Neural crest cell (in vitro differentiated cells): ENCODE data around the gene SLC35G6. TPM values are rescaled to one million over a fixed set of nuclear protein-coding genes. Genes with fewer than 3 reads are reported as not detected.

Experiments used
- DNase-seq: peaks from one replicate; pipeline ENCODE4 v3.0.0; 2021; ENCODE audit warnings: low read depth, mixed read lengths, low spot score
- H3K27ac Mint-ChIP-seq: one replicate; pipeline ENCODE4 v1.8.0; 2021; ENCODE audit warnings: mild to moderate bottlenecking, mixed read lengths; ENCODE audit not compliant: unreplicated experiment
- H3K27me3 Mint-ChIP-seq: 2 replicates; pipeline ENCODE4 v1.8.0; 2021; ENCODE audit warnings: low read depth, mild to moderate bottlenecking, mixed read lengths
- H3K36me3 Mint-ChIP-seq: 2 replicates; pipeline ENCODE4 v1.8.0; 2021; ENCODE audit warnings: low read depth, mild to moderate bottlenecking, mixed read lengths
- H3K4me1 Mint-ChIP-seq: 2 replicates; pipeline ENCODE4 v1.8.0; 2021; ENCODE audit warnings: mixed read lengths
- H3K4me3 Mint-ChIP-seq: one replicate; pipeline ENCODE4 v1.8.0; 2021; ENCODE audit warnings: mild to moderate bottlenecking, mixed read lengths
- H3K9me3 Mint-ChIP-seq: 2 replicates; pipeline ENCODE4 v1.8.0; 2021; ENCODE audit warnings: mixed read lengths
- total RNA-seq: library from RNA; stranded (reverse); gene quantifications from 2 replicates; pipeline ENCODE4 v1.2.1, GENCODE V29; 2021
- TF ChIP-seq, protein P1 (sequence below): fragments of 200-600 bp; sonication (generic); conservative IDR thresholded peaks from 2 replicates; pipeline ENCODE4 v1.5.0; 2021; ENCODE audit warnings: antibody characterized with exemption, mild to moderate bottlenecking

Gene SLC35G6
- total RNA-seq, 1 donor from 2014 or later = not detected

DNA sequence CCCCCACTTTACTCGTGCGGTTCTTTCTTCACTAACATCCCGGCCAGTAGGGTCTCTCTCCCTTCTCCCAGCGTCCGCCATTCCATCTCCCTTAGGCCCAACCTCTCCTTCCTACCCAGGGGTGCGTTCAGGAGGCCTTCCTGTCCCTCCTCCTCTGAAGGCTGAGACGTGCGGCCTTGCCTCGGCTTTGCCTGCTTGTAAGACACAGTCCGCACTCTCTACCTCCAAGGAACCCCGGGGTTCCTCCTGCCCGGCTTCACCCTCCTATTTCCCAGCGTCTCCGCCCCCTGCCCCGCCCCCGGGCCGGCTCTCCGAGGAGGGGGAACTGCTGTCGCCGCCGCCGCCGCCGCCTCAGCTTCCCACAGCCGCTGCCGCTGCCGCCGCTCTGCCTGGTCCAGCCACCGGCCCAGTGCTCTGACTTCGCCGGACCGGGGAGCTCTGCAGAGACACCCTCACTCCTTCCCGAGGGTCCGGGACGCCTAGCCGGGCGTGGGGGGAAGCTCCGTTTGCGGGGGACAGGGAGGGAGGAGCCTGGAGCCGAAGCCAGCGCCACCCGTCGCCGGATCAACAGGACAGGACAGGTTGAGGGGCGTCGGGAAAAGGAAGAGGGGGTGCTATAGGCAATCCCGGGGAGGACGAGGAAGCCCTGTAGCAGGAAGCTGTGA, 43.2 kb upstream of the SLC35G6 start:
- Mint-ChIP-seq H3K27ac (no peak overlapping the region), H3K4me1 (peaks cover 53% of the 10 kb centered on the region), H3K36me3 (peaks cover 6% of the 10 kb centered on the region), H3K27me3 (peaks cover 72% of the 10 kb centered on the region), H3K9me3 (no peaks in the 10 kb centered on the region), H3K4me3 (peak overlapping the region; percentile 91)
- no peak for DNase-seq
- TF ChIP-seq, protein P1, sequence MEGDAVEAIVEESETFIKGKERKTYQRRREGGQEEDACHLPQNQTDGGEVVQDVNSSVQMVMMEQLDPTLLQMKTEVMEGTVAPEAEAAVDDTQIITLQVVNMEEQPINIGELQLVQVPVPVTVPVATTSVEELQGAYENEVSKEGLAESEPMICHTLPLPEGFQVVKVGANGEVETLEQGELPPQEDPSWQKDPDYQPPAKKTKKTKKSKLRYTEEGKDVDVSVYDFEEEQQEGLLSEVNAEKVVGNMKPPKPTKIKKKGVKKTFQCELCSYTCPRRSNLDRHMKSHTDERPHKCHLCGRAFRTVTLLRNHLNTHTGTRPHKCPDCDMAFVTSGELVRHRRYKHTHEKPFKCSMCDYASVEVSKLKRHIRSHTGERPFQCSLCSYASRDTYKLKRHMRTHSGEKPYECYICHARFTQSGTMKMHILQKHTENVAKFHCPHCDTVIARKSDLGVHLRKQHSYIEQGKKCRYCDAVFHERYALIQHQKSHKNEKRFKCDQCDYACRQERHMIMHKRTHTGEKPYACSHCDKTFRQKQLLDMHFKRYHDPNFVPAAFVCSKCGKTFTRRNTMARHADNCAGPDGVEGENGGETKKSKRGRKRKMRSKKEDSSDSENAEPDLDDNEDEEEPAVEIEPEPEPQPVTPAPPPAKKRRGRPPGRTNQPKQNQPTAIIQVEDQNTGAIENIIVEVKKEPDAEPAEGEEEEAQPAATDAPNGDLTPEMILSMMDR = no peak

DNA sequence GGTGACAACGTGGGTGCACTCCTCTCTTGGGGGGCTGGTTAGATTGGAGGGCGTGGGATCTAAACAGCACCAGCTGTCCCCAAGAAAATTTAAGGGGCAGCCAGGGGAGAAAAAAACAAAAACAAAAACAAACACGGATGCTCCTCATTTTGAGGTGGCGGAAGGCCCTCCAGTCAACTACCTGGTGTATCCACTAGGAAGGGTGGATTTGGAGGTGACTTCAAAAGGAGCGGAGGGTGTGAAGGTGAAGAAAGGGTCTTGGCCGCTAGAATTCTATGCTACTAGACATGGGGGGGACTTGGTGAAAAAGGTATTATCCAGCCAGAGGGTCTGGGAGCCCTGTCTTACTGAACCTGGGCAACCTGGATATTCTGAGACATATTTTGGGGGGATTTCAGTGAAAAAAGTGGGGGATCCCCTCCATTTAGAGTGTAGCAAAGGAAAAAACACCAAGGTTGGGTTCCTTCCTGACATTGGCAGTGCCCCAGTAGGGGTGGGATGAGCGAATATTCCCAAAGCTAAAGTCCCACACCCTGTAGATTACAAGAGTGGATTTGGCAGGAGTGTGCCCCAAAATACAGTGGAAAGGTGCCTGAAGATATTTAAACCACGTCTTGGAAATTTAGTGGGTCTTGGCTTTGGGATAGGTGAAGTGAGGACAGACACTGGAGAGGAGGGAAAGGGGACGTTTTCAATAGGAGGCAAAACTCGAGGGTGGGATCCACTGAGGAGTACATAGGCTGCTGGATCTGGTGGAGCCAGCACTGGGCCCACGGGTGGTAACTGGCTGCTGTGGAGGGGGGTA, 42.4 kb upstream of the SLC35G6 start:
- TF ChIP-seq, protein P1 = no peak
- DNase-seq = no peak
- Mint-ChIP-seq H3K27ac (peak overlapping the region; percentile 52), H3K4me3 (peak overlapping the region; percentile 91), H3K4me1 (peaks cover 53% of the 10 kb centered on the region), H3K9me3 (no peaks in the 10 kb centered on the region), H3K36me3 (peaks cover 6% of the 10 kb centered on the region), H3K27me3 (peaks cover 79% of the 10 kb centered on the region)

DNA sequence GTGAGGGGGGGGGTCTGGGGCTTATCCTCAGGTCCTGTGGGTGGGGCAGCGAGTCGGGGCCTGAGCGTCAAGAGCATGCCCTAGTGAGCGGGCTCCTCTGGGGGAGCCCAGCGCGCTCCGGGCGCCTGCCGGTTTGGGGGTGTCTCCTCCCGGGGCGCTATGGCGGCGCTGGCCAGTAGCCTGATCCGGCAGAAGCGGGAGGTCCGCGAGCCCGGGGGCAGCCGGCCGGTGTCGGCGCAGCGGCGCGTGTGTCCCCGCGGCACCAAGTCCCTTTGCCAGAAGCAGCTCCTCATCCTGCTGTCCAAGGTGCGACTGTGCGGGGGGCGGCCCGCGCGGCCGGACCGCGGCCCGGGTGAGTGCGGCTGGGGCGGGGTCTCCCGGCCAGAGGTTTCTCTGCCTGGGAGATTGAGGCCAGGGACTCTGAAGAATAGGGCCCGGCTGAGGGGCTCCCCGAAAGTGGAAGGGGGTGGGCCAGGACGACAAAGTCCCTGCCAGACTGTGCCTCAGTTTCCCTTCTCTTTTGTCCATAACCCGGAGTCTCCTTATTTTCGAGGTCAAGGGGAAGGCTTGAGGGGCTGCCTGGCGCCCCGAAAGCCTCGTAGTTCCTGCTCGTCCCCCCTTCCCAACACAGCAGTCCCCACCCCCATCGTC, 41.7 kb upstream of the SLC35G6 start, which contains the start of gene FGF11:
Gene FGF11 (plus strand): TSS at position 51 of the 651 bp plus-strand sequence. CDS start 109 bp downstream, at position 160.
- DNase-seq = no peak
- peak within 1 kb of the TSS; percentile 99 for H3K27ac Mint-ChIP-seq
- peaks cover 6% of the 10 kb centered on the region for H3K36me3 Mint-ChIP-seq
- peaks cover 80% of the 10 kb centered on the region for H3K27me3 Mint-ChIP-seq
- no peaks in the 10 kb centered on the region for H3K9me3 Mint-ChIP-seq
- H3K4me1 Mint-ChIP-seq = peaks cover 53% of the 10 kb centered on the region
- H3K4me3 Mint-ChIP-seq = peak within 1 kb of the TSS; percentile 95
- TF ChIP-seq, protein P1 = no peak

DNA sequence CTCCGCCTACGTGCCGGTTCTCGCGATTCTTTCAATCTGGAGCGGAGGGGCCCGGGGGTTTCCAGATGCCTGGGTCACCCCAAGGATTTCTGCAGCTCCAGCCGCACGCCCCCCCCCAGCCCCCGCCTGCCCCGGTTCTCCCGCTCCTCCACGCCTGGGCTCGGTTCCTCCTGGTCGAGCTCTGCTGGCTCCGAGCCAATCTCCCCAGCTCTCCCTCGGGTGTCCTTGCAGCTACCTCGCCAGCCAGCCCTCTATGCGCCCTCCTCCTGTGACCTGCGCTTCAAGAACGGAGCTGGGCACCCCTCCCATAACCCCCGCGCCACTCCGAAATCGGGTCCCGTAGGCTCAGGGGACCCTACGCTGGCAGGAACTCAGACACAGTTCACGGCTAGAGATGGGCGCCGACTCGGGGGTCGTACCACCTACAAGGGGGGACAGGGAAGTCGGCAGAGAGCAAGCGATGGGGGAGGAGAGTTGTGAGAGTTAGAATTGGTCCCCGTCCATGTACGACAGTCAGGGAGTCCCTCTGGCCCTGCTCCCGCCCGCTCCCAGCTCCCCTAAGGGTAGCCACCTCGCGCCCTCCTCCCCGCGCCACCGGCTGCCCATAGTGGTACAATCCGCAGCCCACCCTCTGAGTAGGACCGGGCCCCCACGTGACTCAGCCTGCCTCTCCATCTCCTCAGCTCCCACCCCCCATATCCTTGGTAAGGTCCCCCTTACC, 41.0 kb upstream of the SLC35G6 start:
- H3K4me1 Mint-ChIP-seq = peaks cover 56% of the 10 kb centered on the region

More for the DNA sequence above, 41.0 kb upstream of the SLC35G6 start:
- H3K27ac Mint-ChIP-seq = peak overlapping the region; percentile 99
- peak overlapping the region; percentile 95 for H3K4me3 Mint-ChIP-seq
- peaks cover 79% of the 10 kb centered on the region for H3K27me3 Mint-ChIP-seq
- no peaks in the 10 kb centered on the region for H3K9me3 Mint-ChIP-seq
- TF ChIP-seq, protein P1 = no peak
- peak; percentile 56 for DNase-seq
- H3K36me3 Mint-ChIP-seq = peaks cover 6% of the 10 kb centered on the region
